Right lung (tissue), 5 donors: ENCODE data around the gene AHCYL2. TPM values are rescaled to one million over a fixed set of nuclear protein-coding genes. Genes with fewer than 3 reads are reported as not detected.

Experiments
- polyA plus RNA-seq, 5 donors: library from polyadenylated mRNA; unstranded; fragments of 120-200 nt; gene quantifications; one replicate each; pipeline versions ENCODE4 v1.2.1 to v1.2.3, GENCODE V29; 2013; ENCODE audit warnings: inconsistent platforms in 1 of 5, low replicate concordance in 1 of 5; ENCODE audit not compliant: insufficient read length in 5 of 5, insufficient read depth in 1 of 5

The AHCYL2 gene
- polyA plus RNA-seq, 5 donors = 15.9 to 20.8 (median 19.8) TPM

Other genes with a start within 250 kb of the AHCYL2 start
- gene TNPO3, start 169.9 kb upstream of the AHCYL2 start, polyA plus RNA-seq = 10 to 100 TPM; 28.8 to 40.4 (median 36.3) TPM
- gene TSPAN33, start 80.3 kb upstream of the AHCYL2 start, polyA plus RNA-seq = 1 to 10 TPM; 4.1 to 7.8 (median 4.6) TPM
- 10 to 100 TPM; 49.9 to 63.8 (median 59.7) TPM for gene SMO, start 36.4 kb upstream of the AHCYL2 start, polyA plus RNA-seq
- gene STRIP2, start 209.4 kb downstream of the AHCYL2 start, polyA plus RNA-seq = 1 to 10 TPM; 4.6 to 6.2 (median 6.0) TPM